Upper lobe of left lung (tissue), 4 donors: ENCODE measurements around the gene OR5D16.

Experiments used
- EP300 ChIP-seq, 4 donors: sonication (generic); formaldehyde crosslinking; IDR thresholded peaks; one replicate each; pipeline ENCODE4 v1.5.1; 2017; ENCODE audit warnings: antibody characterized with exemption in 4 of 4, control low read depth in 2 of 4
- POLR2A ChIP-seq, 4 donors: fragments of 450-650 bp; IDR thresholded peaks; one replicate each; pipeline ENCODE4 v1.5.1; 2016 to 2017; ENCODE audit warnings: antibody characterized with exemption in 4 of 4, mild to moderate bottlenecking in 2 of 4
- TF ChIP-seq, protein P1 (sequence below), 6 experiments: fragments of 450-650 bp in 4 of 6; fragments of 200-600 bp in 2 of 6; sonication (generic) in 2 of 6; IDR thresholded peaks; one replicate each; pipeline ENCODE4 v1.5.1; 2016 to 2019; ENCODE audit warnings: antibody characterized with exemption in 6 of 6

DNA sequence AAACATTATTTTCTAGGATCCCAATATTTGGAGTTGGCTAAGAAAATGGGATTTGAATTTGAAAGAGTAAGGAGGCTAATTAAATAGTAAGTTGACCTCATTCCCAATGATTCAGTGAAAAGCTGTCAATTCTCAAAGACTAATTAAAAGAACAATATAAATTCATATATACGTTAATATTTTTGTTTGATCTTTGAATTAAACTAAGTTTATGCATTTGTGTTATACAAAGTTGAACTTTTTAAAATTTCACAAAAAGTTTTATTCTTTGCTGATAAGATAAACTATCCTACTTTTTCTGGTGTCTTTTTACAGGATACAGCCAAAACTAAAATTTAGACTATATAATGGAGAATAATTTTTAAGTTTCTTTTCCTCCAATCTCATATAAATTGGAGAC lies 27.5 kb upstream of the OR5D16 start, which contains the start of gene OR5L1:
- TF ChIP-seq POLR2A (IDR thresholded peaks at IDR 0.05) (no peak), EP300 (IDR thresholded peaks at IDR 0.05) (no peak)
- TF ChIP-seq, protein P1, sequence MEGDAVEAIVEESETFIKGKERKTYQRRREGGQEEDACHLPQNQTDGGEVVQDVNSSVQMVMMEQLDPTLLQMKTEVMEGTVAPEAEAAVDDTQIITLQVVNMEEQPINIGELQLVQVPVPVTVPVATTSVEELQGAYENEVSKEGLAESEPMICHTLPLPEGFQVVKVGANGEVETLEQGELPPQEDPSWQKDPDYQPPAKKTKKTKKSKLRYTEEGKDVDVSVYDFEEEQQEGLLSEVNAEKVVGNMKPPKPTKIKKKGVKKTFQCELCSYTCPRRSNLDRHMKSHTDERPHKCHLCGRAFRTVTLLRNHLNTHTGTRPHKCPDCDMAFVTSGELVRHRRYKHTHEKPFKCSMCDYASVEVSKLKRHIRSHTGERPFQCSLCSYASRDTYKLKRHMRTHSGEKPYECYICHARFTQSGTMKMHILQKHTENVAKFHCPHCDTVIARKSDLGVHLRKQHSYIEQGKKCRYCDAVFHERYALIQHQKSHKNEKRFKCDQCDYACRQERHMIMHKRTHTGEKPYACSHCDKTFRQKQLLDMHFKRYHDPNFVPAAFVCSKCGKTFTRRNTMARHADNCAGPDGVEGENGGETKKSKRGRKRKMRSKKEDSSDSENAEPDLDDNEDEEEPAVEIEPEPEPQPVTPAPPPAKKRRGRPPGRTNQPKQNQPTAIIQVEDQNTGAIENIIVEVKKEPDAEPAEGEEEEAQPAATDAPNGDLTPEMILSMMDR (IDR thresholded peaks at IDR 0.05), result no peak
